Measurements from ENCODE around the gene SULT4A1. TPM values are rescaled to one million over a fixed set of nuclear protein-coding genes. Genes with fewer than 3 reads are reported as not detected.
A peak's percentile ranks its signal among the peaks of the same experiment; 100 is the strongest.

SULT4A1 gene
- total and polyA plus RNA-seq, 2 experiments from 2014 or later: 1.1 to 2.8 TPM

DNA sequence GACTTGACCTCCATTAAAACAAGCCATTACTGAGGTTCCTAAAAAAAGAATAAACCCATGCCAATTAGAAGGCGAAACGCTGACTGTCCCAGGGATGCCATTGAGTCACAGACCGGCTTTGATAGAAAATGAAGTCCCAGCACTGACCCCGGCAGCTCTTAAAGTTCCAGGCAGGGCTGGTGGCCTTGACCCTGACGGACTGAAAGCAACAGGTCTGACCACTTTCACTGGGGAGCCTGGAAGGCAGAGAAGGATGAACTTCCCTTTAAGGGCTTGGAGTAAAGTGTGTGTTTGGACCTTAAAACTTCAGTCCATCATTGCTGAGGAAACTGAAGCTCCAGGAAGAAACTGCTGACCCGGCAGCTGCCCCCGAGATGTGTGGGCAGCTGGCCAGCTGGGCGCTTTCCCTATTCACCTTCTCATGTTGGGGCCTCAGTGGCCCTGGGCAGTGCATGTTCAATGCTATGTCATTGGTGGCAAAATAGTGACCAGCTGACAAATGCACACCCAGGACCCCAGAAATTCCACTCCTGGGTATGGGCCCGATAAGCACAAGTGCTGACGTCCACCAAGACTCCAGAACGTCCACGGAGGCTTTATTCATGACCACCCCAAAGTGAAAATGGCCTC lies 31.3 kb downstream of the SULT4A1 start:
- WGBS (ENCODE audit: low lambda C conversion rate, missing lambda C conversion rate): 84% methylated on average over 12 of the region's 12 CpGs
- Histone ChIP-seq H3K9me3 (ENCODE audit: low read depth) (no peaks in the 10 kb centered on the region), H4K20me1 (ENCODE audit: insufficient read depth, poor library complexity, severe bottlenecking) (no peaks in the 10 kb centered on the region), H3K79me2 (no peaks in the 10 kb centered on the region), H3K4me2 (no peak overlapping the region), H3K36me3 (replicated peaks; ENCODE audit: insufficient read depth, low read depth) (no peaks in the 10 kb centered on the region), H2AFZ (no peak overlapping the region), H3K4me3 (no peak overlapping the region), H3K9me2 (replicated peaks; ENCODE audit: insufficient read depth) (no peaks in the 10 kb centered on the region), H3K4me1 (ENCODE audit: insufficient read depth) (no peaks in the 10 kb centered on the region), H3K27me3 (no peaks in the 10 kb centered on the region), H3K27ac (no peak overlapping the region)
- no peak for DNase-seq (ENCODE audit: low spot score)
- TF ChIP-seq, protein P1, sequence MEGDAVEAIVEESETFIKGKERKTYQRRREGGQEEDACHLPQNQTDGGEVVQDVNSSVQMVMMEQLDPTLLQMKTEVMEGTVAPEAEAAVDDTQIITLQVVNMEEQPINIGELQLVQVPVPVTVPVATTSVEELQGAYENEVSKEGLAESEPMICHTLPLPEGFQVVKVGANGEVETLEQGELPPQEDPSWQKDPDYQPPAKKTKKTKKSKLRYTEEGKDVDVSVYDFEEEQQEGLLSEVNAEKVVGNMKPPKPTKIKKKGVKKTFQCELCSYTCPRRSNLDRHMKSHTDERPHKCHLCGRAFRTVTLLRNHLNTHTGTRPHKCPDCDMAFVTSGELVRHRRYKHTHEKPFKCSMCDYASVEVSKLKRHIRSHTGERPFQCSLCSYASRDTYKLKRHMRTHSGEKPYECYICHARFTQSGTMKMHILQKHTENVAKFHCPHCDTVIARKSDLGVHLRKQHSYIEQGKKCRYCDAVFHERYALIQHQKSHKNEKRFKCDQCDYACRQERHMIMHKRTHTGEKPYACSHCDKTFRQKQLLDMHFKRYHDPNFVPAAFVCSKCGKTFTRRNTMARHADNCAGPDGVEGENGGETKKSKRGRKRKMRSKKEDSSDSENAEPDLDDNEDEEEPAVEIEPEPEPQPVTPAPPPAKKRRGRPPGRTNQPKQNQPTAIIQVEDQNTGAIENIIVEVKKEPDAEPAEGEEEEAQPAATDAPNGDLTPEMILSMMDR (IDR thresholded peaks at IDR 0.05; ENCODE audit: poor library complexity): no peak
- no peak for TF ChIP-seq EZH2 (IDR thresholded peaks at IDR 0.05; ENCODE audit: borderline replicate concordance)
- TF ChIP-seq EZH2phosphoT487 (IDR thresholded peaks at IDR 0.05; ENCODE audit: low read depth, severe bottlenecking, unreplicated experiment): no peak

DNA sequence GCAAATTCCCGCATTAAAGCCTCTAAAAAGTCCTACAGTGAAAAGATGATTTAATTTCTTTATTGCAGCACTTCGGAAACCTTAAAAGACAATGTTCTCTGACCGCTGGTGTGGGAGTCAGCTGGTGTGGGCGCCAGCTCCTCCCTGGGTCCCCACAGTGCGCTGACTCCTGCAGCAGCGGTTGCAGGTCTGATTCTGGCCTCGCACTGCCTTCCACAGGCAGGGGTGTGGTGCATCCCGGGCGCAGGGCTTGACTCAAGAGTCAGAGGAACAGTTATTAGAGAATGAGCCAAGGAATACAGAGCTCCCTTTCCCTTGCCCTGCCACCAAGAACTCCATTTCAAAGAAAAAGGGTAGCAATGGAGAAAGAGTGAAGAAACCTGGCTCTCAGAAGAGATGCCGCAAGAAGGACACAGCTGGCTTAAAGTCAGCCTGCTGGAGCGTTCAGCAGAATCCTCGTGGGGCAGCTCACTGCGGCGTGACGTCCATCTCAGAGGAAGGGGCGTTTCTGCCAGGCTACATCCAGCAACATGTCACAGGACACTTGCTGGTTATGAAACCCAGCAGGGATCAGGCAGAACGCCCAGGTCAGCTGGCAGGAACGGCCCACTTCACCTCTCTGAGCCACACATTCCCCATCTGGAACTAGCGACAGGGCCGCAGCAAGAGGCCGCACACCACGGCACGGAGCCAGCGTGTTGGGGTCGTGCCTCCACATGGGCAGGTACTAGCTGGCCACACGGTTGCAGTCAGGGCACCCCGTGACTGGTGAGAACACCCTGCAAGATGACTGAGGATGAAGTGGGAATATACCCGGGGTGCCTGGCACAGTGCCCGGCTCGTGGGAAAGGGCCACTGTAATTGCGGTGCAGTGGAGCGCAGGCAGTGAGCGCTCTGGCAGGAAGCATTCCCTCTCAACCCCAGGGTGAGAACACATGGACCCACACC lies 32.1 kb downstream of the SULT4A1 start:
- no peaks in the 10 kb centered on the region for H3K9me3 ChIP-seq (ENCODE audit: low read depth)
- 84% methylated on average over 33 of the region's 33 CpGs for WGBS (ENCODE audit: low lambda C conversion rate, missing lambda C conversion rate)
- no peaks in the 10 kb centered on the region for H3K79me2 ChIP-seq
- no peaks in the 10 kb centered on the region for H3K9me2 ChIP-seq (replicated peaks; ENCODE audit: insufficient read depth)
- H3K4me1 ChIP-seq (ENCODE audit: insufficient read depth): no peaks in the 10 kb centered on the region
- TF ChIP-seq EZH2 (IDR thresholded peaks at IDR 0.05; ENCODE audit: borderline replicate concordance): no peak
- TF ChIP-seq, protein P1 (IDR thresholded peaks at IDR 0.05; ENCODE audit: poor library complexity): no peak
- TF ChIP-seq EZH2phosphoT487 (IDR thresholded peaks at IDR 0.05; ENCODE audit: low read depth, severe bottlenecking, unreplicated experiment): no peak
- H3K4me2 ChIP-seq: no peak overlapping the region
- no peaks in the 10 kb centered on the region for H4K20me1 ChIP-seq (ENCODE audit: insufficient read depth, poor library complexity, severe bottlenecking)
- DNase-seq (ENCODE audit: low spot score): peak; percentile 35
- no peaks in the 10 kb centered on the region for H3K27me3 ChIP-seq
- no peak overlapping the region for H3K4me3 ChIP-seq
- H3K36me3 ChIP-seq (replicated peaks; ENCODE audit: insufficient read depth, low read depth): no peaks in the 10 kb centered on the region
- H3K27ac ChIP-seq: peak overlapping the region; percentile 77
- no peak overlapping the region for H2AFZ ChIP-seq

DNA sequence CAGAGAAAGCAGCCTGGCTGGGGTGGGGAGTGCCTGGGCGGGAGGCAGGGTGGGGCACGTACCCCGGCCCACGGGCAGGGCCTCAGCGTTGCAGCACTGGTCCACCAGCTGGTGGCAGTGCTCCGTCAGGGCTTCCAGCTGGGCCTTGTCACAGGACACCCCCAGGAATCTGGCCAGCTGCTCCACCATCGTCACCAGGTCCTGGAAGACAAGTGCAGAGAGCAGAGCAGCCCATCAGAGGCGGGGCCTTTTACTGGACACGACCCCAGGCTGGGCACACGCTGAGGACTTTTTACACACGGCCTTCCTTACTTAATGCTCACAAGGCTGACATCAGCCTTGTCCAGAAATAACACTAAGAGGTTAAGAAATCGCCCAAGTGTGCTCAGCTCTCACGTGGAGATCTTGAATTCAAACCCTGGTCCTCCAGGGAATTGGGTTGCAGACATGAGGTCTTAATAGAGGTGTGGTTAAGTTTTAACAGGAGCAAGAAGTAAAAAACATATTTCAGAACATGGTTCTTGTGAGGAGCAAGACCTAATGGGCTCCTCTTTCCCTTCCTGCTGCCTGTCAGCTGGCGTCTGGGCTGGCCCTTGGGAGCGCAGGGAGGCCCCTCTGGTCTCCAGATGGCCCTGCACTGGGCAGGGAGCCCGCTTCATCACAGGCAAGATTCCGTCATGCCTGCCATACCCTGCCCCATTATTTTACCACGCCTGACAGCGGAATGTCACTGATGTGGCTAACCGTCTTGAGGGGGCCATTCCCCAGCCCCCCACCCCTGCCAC lies 33.1 kb downstream of the SULT4A1 start:
- H3K4me3 ChIP-seq: no peak overlapping the region
- no peaks in the 10 kb centered on the region for H3K36me3 ChIP-seq (replicated peaks; ENCODE audit: insufficient read depth, low read depth)
- peak; percentile 57 for DNase-seq (ENCODE audit: low spot score)
- H3K79me2 ChIP-seq: no peaks in the 10 kb centered on the region
- H3K9me3 ChIP-seq (ENCODE audit: low read depth): no peaks in the 10 kb centered on the region
- no peaks in the 10 kb centered on the region for H3K27me3 ChIP-seq
- WGBS (ENCODE audit: low lambda C conversion rate, missing lambda C conversion rate): 66% methylated on average over 18 of the region's 20 CpGs
- no peaks in the 10 kb centered on the region for H3K9me2 ChIP-seq (replicated peaks; ENCODE audit: insufficient read depth)
- H3K4me1 ChIP-seq (ENCODE audit: insufficient read depth): peaks cover 1% of the 10 kb centered on the region
- no peak overlapping the region for H3K4me2 ChIP-seq
- H3K27ac ChIP-seq: peak overlapping the region; percentile 77
- no peaks in the 10 kb centered on the region for H4K20me1 ChIP-seq (ENCODE audit: insufficient read depth, poor library complexity, severe bottlenecking)
- TF ChIP-seq, protein P1 (IDR thresholded peaks at IDR 0.05; ENCODE audit: poor library complexity): peak; percentile 28
- TF ChIP-seq EZH2phosphoT487 (IDR thresholded peaks at IDR 0.05; ENCODE audit: low read depth, severe bottlenecking, unreplicated experiment) (no peak), EZH2 (IDR thresholded peaks at IDR 0.05; ENCODE audit: borderline replicate concordance) (no peak)
- no peak overlapping the region for H2AFZ ChIP-seq

All from hepatocyte (in vitro differentiated cells).